ENCODE measurements around the gene PARK7. TPM values are rescaled to one million over a fixed set of nuclear protein-coding genes. Genes with fewer than 3 reads are reported as not detected.

The PARK7 gene
- total and polyA plus RNA-seq, 2 experiments from 2014 or later: 178 to 679 TPM

DNA sequence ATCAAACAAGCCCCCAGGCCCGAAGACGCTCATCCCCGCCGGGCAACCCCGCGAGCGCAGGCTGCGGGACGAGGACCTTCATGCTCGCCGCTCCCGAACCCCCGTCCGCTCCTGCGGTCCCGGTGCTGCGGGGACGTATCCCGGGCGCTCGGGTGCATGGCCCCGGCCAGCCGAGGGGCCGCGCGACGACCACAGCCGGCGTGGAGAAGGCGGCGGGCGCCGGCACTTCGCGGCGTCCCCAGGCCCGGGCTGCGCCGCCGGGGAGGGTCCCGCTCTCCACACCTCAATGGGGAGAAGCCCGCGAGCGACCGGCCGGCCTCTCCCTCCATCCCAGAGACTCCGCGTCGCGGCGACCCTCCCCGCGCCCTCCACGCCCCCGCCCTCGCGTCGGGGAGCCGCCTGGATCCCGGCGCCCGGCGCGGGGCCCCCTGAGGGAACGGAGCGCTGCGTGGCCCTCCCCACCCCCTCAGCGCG is 64.2 kb downstream of the PARK7 start:
- no peak overlapping the region for H2AFZ ChIP-seq
- peaks cover 57% of the 10 kb centered on the region for H3K4me1 Mint-ChIP-seq

More for the DNA sequence above, 64.2 kb downstream of the PARK7 start:
- Histone ChIP-seq H3K4me1 (ENCODE audit: insufficient read depth) (peaks cover 67% of the 10 kb centered on the region), H4K20me1 (replicated peaks; ENCODE audit: insufficient read depth) (peaks cover 40% of the 10 kb centered on the region), H3F3A (replicated peaks; ENCODE audit: low read depth) (no peaks in the 10 kb centered on the region; the same call in 1 of the 2 replicates), H3K36me3 (ENCODE audit: insufficient read depth) (no peaks in the 10 kb centered on the region), H3K27me3 (ENCODE audit: insufficient read depth) (no peaks in the 10 kb centered on the region), H3K79me2 (replicated peaks; ENCODE audit: insufficient read depth) (peaks cover 51% of the 10 kb centered on the region), H3K27ac (ENCODE audit: low read depth) (no peak overlapping the region), H3K4me2 (peak overlapping the region; percentile 94), H3K9me2 (ENCODE audit: insufficient read depth) (no peaks in the 10 kb centered on the region), H3K4me3 (peak overlapping the region; percentile 85)
- peaks cover 4% of the 10 kb centered on the region; the same call in 1 of the 3 replicates for H3K9me3 Mint-ChIP-seq
- peak overlapping the region; percentile 90 for H3K4me3 Mint-ChIP-seq
- H3K27ac Mint-ChIP-seq: peak overlapping the region; percentile 88
- DNase-seq (ENCODE audit: low spot score) (no peak), ATAC-seq (peak; percentile 12)
- TF ChIP-seq ZNF114 (CRISPR knock-in tag; IDR thresholded peaks at IDR 0.05): no peak
- no peak for TF ChIP-seq CREB1 (CRISPR knock-in tag; IDR thresholded peaks at IDR 0.05; ENCODE audit: low read depth)
- TF ChIP-seq NANOG (IDR thresholded peaks at IDR 0.05; ENCODE audit: borderline replicate concordance): no peak
- no peak for TF ChIP-seq ZNF331 (CRISPR knock-in tag; IDR thresholded peaks at IDR 0.05; ENCODE audit: low read depth)
- TF ChIP-seq POLR2AphosphoS5 (IDR thresholded peaks at IDR 0.05; ENCODE audit: low read depth): no peak
- no peak for TF ChIP-seq EZH2 (IDR thresholded peaks at IDR 0.05; ENCODE audit: low read depth, unreplicated experiment)
- TF ChIP-seq REST (IDR thresholded peaks at IDR 0.05; ENCODE audit: unreplicated experiment): no peak
- TF ChIP-seq, protein P1, sequence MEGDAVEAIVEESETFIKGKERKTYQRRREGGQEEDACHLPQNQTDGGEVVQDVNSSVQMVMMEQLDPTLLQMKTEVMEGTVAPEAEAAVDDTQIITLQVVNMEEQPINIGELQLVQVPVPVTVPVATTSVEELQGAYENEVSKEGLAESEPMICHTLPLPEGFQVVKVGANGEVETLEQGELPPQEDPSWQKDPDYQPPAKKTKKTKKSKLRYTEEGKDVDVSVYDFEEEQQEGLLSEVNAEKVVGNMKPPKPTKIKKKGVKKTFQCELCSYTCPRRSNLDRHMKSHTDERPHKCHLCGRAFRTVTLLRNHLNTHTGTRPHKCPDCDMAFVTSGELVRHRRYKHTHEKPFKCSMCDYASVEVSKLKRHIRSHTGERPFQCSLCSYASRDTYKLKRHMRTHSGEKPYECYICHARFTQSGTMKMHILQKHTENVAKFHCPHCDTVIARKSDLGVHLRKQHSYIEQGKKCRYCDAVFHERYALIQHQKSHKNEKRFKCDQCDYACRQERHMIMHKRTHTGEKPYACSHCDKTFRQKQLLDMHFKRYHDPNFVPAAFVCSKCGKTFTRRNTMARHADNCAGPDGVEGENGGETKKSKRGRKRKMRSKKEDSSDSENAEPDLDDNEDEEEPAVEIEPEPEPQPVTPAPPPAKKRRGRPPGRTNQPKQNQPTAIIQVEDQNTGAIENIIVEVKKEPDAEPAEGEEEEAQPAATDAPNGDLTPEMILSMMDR (conservative IDR thresholded peaks at IDR 0.05; ENCODE audit: low read depth in 2 of 2): no peak
- no peak for TF ChIP-seq JUNB (IDR thresholded peaks at IDR 0.05; ENCODE audit: unreplicated experiment)
- peaks cover 5% of the 10 kb centered on the region; the same call in 2 of the 3 replicates for H3K36me3 Mint-ChIP-seq (ENCODE audit: low read depth)
- peaks cover 19% of the 10 kb centered on the region for H3K27me3 Mint-ChIP-seq (ENCODE audit: insufficient read depth, low read depth, poor library complexity)

Measured in GM23338 (cell line).